Stomach (tissue), 4 donors: ENCODE results near the gene MDC1.

Source experiments
- EP300 ChIP-seq: sonication (generic); formaldehyde crosslinking; IDR thresholded peaks from one replicate; pipeline ENCODE4 v1.6.1; 2017; ENCODE audit warnings: antibody characterized with exemption
- POLR2A ChIP-seq, 4 donors: fragments of 450-650 bp; IDR thresholded peaks; one replicate each; pipeline ENCODE4 v1.6.1; 2016; ENCODE audit warnings: antibody characterized with exemption in 4 of 4, control low read depth in 2 of 4, mild to moderate bottlenecking in 1 of 4, moderate library complexity in 1 of 4

GRCh38 chr6:30716879-30717128, 277 bp downstream of the MDC1 start:
- TF ChIP-seq EP300 (no peak), POLR2A (IDR thresholded peaks at IDR 0.05) (no peak)
